Right forelimb (tissue), 1 donor: Measurements from ENCODE around the gene SMU1.
"Not testable (repeated sequence)": the region's sequence is repeated elsewhere in the genome, so short reads cannot be mapped to it uniquely, and the experiment has no call there.

Source experiments
- DNase-seq: peaks from one replicate; pipeline ENCODE4 v3.0.0-alpha.2; 2018

The SMU1 gene

GRCh38 chr9:33105504-33105903 is 29.0 kb upstream of the SMU1 start:
- DNase-seq = no peak

- DNase-seq = no peak
Measured at GRCh38 chr9:33104401-33104800, 27.9 kb upstream of the SMU1 start.

- no peak for DNase-seq
Measured at GRCh38 chr9:33103501-33104281, 27.2 kb upstream of the SMU1 start.

GRCh38 chr9:33102551-33103210 is 26.2 kb upstream of the SMU1 start:
- no peak for DNase-seq

GRCh38 chr9:33101104-33101951 is 24.9 kb upstream of the SMU1 start:
- peak; percentile 49 for DNase-seq

DNA sequence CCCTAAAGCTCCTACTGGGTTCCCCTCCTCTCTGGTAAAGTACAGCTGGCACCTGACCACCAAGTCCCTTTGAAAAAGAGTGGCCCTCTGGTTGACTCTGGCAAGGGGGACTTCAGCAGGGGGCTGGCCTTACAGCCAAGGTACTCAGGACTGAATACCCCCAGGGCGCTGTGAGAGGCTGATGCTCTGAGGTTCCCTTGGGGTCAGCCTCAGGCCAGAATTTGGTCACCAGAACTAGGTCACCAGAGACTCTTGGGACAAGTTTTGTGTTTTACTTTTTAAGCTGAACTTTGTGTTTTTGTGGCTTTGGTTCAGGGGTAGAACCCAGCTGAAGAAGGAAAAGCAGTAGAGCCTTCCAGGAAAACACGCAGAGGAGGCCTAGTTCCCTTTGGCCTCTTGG is 23.3 kb upstream of the SMU1 start:
- DNase-seq = peak; percentile 32

- DNase-seq = no peak
Measured at GRCh38 chr9:33097192-33097591, 20.7 kb upstream of the SMU1 start.

GRCh38 chr9:33092634-33093033 is 16.2 kb upstream of the SMU1 start:
- no peak for DNase-seq

GRCh38 chr9:33085672-33086071 is 9.2 kb upstream of the SMU1 start:
- not testable (repeated sequence) for DNase-seq

DNA sequence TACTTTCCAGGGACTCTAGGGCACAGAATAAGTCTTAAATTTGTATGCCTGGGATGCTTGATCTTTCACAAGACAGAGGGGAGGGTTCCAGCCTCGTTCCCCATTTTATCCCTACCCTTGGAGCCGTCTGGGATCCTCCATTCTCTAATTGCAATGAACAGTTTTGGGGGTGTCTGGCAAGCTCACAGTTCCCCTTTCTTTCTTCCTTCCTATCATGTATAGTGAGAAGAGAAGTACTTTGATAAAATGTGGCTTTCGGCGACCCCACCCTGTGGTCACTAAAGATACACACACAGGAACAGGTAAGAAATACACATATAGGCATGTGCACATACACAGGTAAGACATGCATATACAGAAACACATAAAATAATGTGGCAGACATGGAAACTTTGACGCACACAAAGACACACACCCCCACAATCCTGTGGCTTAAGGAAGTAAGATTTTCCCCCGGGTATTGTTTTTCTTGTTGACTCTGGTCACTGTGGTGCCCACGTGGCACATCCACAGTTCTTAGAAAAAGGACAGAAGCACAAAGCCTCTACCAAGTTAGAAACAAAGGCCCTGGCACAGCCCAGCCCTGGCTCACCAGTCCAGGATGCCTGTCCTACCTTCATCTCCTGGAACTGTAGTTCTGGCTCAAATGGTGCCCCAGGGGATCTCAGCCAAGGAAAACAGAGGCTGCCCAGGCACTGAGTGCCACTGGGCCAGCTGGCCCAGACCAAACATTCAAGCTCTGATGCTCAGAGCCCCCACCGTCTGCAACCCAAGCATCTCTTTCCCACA is 6.3 kb upstream of the SMU1 start:
- DNase-seq = no peak

DNA sequence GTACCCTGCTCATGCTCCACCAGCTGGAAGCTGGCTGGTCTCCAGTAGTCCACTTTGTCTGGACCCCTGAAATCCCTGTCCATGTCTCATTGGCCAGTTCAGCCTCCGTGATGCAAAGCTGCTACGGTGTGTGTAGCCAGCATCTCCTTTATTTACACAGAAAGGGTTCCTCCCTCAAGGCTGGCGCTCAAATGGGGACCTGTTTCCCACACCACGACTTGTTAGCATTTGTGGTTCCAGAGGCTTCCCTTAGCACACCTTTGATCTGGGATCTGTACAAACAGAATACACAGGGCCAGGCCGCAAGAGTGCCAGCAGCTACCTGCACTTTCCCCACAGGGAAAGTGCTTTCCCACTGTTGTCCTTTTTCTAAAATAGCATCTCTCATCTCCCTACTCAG is 5.7 kb upstream of the SMU1 start:
- DNase-seq = no peak

- peak; percentile 77 for DNase-seq
Measured at GRCh38 chr9:33081128-33081851, 4.8 kb upstream of the SMU1 start.

GRCh38 chr9:33080534-33080933 is 4.1 kb upstream of the SMU1 start:
- DNase-seq = no peak

DNA sequence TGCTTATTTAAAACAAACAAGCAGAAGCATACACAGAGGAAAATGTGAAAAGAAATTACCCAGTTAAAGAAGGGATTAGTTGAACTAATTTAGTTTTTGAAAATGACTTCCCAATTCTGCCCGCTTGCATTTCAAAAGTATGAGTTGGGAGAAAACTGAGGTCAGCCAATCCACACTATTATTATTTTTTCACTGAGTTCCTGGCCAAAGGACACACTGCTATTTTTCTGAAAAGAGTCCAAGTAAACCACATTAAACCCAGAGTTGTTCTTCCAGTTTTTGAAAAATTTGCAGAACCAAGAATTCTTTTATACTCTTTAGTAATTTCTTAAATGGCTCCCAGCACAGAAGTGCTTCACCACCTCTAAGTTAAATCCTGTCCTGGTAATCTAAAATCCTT is 7.5 kb downstream of the SMU1 start:
- no peak for DNase-seq

DNA sequence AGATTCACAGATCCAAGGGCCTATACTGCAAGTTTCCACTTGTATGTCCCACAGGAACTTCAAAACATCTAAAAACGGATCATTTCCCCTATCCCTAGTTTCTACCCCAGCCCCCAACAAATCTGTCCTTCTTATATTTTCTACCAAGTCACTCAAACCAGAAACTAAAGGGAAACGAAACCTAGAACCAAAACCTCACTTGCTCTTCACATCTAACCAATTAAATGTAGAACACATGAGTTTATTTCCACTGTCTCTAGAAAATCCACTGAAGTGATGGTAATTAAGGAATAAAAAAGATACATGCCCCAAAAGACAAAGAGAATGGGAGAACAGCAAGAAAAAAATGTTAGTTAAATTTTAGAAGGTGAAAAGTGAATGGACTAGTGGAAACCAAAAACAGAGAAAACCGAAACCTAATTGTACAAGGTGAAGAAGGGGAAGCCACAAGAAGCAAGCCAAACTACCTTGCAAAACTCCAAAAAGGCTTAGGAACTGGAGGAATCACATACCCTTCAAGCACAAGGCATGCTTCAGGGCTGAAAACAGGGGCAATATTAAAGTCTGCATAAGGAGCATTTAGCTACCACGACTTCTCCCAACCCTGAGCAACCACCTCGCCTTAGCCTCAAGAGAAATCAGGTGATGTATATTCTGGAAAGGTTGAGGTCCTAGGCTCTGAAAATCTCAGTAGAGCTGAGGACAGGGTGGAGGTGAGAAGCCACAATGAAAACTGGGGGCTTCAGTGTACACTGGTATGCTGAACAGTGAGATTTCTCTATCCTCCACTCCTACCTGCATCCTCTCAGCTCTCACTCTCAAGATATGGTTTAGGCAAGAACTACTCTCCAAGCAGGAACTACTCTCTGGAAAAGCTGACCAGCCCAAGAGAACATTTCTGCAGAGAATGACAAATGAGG is 11.1 kb downstream of the SMU1 start:
- DNase-seq = no peak

DNA sequence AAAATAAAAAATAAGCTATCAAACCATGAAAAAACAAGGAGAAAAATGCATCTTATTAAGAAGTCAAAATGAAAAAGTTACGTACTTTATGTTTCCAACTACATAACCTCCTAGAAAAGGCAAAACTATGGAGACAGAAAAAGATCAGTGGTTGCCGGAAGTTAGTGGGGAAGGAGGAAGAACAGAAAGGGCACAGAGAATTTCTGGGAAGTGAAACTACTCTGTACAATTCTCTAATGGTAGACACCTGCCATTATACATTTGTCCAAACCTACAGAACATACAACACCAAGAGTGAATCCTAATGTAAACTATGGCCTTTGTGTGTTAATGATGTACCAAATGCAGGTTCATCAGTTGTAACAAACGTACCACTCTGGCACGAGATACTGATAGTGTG is 25.3 kb downstream of the SMU1 start:
- no peak for DNase-seq

DNA sequence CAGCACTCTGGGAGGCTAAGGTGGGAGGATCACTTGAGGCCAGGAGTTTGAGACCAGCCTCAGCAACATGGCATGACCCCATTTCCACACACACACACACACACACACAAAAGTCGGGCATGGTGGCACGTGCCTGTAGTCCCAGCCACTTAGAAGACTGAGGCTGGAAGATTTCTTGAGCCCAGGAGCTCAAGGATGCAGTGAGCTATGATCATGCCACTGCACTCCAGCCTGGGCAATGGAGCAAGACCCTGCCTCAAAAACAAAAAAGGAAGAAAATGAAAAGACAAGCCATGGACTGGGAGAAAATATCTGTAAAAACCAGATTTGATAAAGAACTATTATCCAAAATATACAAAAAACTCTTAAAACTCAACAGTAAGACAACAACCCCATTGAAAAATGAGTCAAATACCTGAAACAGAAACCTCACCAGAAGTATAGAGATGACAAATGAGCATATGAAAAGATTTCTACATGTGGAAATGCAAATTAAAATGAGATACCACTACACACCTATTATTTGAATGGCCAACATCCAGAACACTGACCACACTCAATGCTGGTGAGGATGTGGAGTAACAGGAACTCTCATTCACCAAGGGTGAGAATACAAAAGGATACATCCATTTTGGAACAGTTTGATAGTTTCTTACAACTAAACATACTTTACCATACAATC is 26.7 kb downstream of the SMU1 start:
- DNase-seq = no peak

GRCh38 chr9:33048054-33048465 is 28.4 kb downstream of the SMU1 start:
- no peak for DNase-seq

DNA sequence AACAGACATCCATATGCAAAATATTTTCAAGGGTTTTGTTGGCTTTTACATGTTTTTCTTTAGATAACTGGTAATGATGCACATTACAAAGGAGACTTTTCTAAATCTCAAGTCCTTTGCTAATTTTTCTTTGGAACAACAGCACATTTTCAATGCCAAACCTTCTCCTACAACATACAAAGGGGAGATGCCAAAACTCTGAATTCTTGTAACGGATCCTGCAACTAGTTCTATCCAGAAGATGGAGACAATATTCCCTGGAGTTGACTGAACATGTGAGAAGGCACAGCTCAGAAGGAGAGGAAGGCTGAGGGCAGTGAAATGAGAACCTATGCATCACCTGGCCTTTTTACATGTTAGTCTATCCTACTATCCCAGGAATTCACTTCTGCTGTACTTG is 30.4 kb downstream of the SMU1 start:
- no peak for DNase-seq

- no peak for DNase-seq
Measured at GRCh38 chr9:33044677-33045282, 31.7 kb downstream of the SMU1 start.
